ENCODE results near the gene APOBR. TPM values are rescaled to one million over a fixed set of nuclear protein-coding genes. Genes with fewer than 3 reads are reported as not detected.

The APOBR gene
- total RNA-seq, 1 experiment from 2014 or later, result 0.09 TPM

DNA sequence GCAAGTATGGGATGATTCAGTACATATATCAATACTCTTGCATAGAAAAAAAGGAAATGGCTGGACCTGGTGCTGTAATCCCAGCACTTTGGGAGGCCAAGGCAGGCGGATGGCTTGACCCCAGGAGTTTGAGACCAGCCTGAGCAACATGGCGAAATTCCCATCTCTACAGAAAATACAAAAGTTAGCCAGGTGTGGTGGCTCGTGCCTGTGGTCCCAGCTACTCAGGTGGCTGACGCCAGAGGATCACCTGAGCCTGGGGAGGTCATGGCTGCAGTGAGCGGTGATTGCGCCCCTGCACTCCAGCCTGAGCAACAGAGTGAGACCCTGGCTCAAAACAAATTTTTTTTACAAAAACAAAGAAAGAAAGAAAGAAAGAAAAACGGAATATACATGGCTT, 52.2 kb downstream of the APOBR start:
- CTCF ChIA-PET, result no interaction called here
- Mint-ChIP-seq H3K4me1 (ENCODE audit: insufficient read depth, unreplicated experiment) (peaks cover 4% of the 10 kb centered on the region), H3K36me3 (ENCODE audit: insufficient read depth, unreplicated experiment) (no peaks in the 10 kb centered on the region), H3K9me3 (ENCODE audit: unreplicated experiment) (no peaks in the 10 kb centered on the region), H3K27me3 (ENCODE audit: insufficient read depth, unreplicated experiment) (no peaks in the 10 kb centered on the region), H3K4me3 (ENCODE audit: unreplicated experiment) (no peak overlapping the region), H3K27ac (ENCODE audit: low read depth, unreplicated experiment) (no peak overlapping the region)
- BruUV-seq (replicated peaks), result no TSS peak
- TF ChIP-seq, protein P1, sequence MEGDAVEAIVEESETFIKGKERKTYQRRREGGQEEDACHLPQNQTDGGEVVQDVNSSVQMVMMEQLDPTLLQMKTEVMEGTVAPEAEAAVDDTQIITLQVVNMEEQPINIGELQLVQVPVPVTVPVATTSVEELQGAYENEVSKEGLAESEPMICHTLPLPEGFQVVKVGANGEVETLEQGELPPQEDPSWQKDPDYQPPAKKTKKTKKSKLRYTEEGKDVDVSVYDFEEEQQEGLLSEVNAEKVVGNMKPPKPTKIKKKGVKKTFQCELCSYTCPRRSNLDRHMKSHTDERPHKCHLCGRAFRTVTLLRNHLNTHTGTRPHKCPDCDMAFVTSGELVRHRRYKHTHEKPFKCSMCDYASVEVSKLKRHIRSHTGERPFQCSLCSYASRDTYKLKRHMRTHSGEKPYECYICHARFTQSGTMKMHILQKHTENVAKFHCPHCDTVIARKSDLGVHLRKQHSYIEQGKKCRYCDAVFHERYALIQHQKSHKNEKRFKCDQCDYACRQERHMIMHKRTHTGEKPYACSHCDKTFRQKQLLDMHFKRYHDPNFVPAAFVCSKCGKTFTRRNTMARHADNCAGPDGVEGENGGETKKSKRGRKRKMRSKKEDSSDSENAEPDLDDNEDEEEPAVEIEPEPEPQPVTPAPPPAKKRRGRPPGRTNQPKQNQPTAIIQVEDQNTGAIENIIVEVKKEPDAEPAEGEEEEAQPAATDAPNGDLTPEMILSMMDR (IDR thresholded peaks at IDR 0.05; ENCODE audit: unreplicated experiment), result no peak
- DNase-seq (ENCODE audit: unreplicated experiment), result no peak
- intact Hi-C loops (cut with micrococcal nuclease), result loop anchor here (5.0 kb wide), 2 partner anchors 71 to 331 kb away; partner anchors contain the start of gene ATP2A1
- POLR2A ChIA-PET, result interaction anchor here (2.0 kb wide), 1 partner anchor 7 kb away, joined by 6 read pairs; no protein-coding TSS in a partner anchor

DNA sequence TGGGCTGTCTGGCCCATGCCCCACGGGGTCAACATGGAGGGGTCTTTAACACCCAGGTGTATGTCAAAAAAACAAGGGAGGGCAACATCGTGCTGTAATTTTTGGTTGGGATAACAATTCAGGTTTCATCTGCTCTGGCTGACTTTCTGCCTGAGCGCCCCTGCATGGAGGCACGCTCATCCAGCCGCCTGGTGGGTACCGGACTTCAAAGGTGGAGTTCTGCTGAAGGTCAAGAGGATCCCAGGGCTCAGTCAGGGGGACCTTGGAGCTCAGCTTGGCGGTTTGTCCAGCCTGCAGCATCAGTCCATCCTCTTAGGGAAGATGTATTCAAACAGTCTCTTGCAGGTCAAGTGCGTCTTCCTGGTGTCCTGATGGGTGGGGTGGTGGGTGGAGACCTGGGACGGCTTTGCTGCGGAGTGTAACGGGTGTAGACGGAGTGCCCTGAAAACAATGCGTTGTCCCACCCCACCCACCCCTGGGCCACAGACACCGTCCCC, 53.9 kb downstream of the APOBR start:
- H3K27ac Mint-ChIP-seq (ENCODE audit: low read depth, unreplicated experiment), result no peak overlapping the region
- H3K4me1 Mint-ChIP-seq (ENCODE audit: insufficient read depth, unreplicated experiment), result peaks cover 4% of the 10 kb centered on the region
- H3K27me3 Mint-ChIP-seq (ENCODE audit: insufficient read depth, unreplicated experiment), result no peaks in the 10 kb centered on the region
- TF ChIP-seq, protein P1 (IDR thresholded peaks at IDR 0.05; ENCODE audit: unreplicated experiment), result no peak
- H3K9me3 Mint-ChIP-seq (ENCODE audit: unreplicated experiment), result no peaks in the 10 kb centered on the region
- no peak for DNase-seq (ENCODE audit: unreplicated experiment)
- ChIA-PET CTCF (interaction anchor here (1.3 kb wide), 1 partner anchor 56 kb away, joined by 4 read pairs; the partner anchor contains the start of gene CLN3), POLR2A (interaction anchor here (2.0 to 2.9 kb wide), 2 partner anchors 9 to 57 kb away, joined by 6 to 10 read pairs; partner anchors contain the start of gene CLN3)
- intact Hi-C loops (cut with micrococcal nuclease), result loop anchor here (5.0 kb wide), 2 partner anchors 69 to 329 kb away; partner anchors contain the start of gene ATP2A1
- no peaks in the 10 kb centered on the region for H3K36me3 Mint-ChIP-seq (ENCODE audit: insufficient read depth, unreplicated experiment)
- BruUV-seq (replicated peaks), result no TSS peak
- no peak overlapping the region for H3K4me3 Mint-ChIP-seq (ENCODE audit: unreplicated experiment)

Other genes starting within 250 kb of the APOBR start
- gene SBK1, start 202.1 kb upstream of the APOBR start, total RNA-seq (2022), result 0.14 and 0.25 TPM in 2 replicates
- 1.6 and 2.1 TPM in 2 replicates for gene NPIPB6, start 131.1 kb upstream of the APOBR start, total RNA-seq (2022)
- 33.3 and 165 TPM in 2 replicates for gene EIF3CL, start 90.8 kb upstream of the APOBR start, total RNA-seq (2022)
- gene NPIPB7, start 22.3 kb upstream of the APOBR start, total RNA-seq (2022), result not detected in 2 replicates
- 18.1 and 19.7 TPM in 2 replicates for gene CLN3, start 2.6 kb upstream of the APOBR start, total RNA-seq (2022)
- gene IL27, start 12.2 kb downstream of the APOBR start, total RNA-seq (2022), result not detected in 2 replicates
- gene NUPR1, start 44.3 kb downstream of the APOBR start, total RNA-seq (2022), result 291 and 345 TPM in 2 replicates
- 13.9 and 23.5 TPM in 2 replicates for gene SGF29, start 59.3 kb downstream of the APOBR start, total RNA-seq (2022)
- gene SULT1A2, start 102.4 kb downstream of the APOBR start, total RNA-seq (2022), result 0.44 and 0.76 TPM in 2 replicates
- gene SULT1A1, start 115.4 kb downstream of the APOBR start, total RNA-seq (2022), result 4.2 and 5.3 TPM in 2 replicates
- gene NPIPB8, start 143.4 kb downstream of the APOBR start, total RNA-seq (2022), result not detected in 2 replicates
- 968 and 1,390 TPM in 2 replicates for gene EIF3C, start 216.8 kb downstream of the APOBR start, total RNA-seq (2022)